GM19239 (cell line): ENCODE results near the gene RSPO3.

Experiments used
- DNase-seq: peaks from one replicate; pipeline ENCODE4 v3.0.0; 2011; ENCODE audit warnings: low spot score; ENCODE audit not compliant: insufficient read length
- FAIRE-seq: peaks from 2 replicates; lab custom pipeline; 2011; peaks lifted over from hg19 to GRCh38; lab: Jason Lieb, UNC

Gene RSPO3

DNA sequence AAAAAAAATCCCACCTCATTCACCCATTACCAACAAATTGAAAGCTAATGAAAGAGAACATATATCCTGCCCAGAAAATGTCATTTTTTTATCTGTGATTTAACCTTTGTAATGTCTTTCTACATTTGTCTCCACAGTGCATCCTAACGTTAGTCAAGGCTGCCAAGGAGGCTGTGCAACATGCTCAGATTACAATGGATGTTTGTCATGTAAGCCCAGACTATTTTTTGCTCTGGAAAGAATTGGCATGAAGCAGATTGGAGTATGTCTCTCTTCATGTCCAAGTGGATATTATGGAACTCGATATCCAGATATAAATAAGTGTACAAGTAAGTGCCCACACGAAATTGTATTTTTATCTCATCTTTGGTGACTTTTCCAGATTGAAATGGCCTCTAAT lies 30.0 kb downstream of the RSPO3 start:
- no peak for FAIRE-seq
- no peak for DNase-seq

DNA sequence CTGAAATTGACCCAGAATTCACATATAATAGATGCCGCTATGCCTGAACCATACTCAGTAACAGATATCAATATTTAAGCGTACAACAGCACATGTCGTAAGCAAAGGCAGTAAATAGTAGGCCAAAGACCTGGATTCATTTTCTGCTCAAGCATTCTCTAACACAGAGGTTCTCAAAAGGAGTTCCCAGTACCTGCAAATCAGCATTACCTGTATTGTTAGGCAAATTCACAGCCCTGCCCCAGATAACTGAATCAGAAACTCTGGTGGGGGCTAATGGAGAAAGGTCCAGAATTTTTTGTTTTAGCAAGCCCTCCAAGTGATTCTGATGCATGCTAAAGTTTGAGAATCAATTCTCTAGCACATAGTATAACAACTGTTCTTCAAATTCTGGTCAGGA lies 36.0 kb downstream of the RSPO3 start:
- FAIRE-seq (no peak), DNase-seq (no peak)

DNA sequence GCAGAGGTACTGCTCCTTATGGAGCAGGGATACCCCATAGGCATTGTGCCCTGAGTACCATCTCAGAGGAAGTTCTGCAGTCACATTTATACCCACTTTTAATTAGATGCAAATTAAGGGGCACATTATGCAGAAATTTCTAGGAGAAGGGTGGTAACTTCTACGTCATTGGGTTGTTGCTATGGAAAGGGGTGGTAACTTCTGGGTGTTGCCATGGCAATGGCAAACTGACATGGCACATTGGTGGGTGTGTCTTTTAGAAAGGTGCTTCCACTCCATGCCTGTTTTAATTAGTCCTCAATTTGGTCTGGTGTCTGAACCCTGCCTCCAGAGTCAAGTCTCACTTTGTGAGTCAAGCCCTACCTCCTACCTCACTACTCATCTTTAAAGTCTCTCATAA lies 42.0 kb downstream of the RSPO3 start:
- no peak for DNase-seq
- no peak for FAIRE-seq

DNA sequence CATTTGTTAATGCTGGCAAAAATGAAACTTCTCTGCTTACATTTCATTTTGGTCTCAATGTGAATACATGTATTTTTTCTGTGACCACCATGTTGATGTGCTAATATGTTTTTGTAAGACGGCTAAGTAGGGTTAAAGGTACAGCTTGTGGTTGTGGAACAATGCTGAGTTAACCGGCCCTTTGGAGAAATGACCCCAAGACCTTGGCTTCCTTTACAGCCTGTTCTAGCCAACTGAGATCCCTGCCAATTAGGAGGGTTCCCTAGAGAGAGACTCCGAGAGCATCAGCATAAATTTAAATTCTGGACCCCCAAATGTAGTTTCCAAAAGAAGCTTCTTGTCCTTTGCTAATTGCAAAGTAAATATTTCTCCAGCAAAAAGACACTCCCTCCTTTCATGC lies 44.4 kb downstream of the RSPO3 start:
- FAIRE-seq (no peak), DNase-seq (no peak)

DNA sequence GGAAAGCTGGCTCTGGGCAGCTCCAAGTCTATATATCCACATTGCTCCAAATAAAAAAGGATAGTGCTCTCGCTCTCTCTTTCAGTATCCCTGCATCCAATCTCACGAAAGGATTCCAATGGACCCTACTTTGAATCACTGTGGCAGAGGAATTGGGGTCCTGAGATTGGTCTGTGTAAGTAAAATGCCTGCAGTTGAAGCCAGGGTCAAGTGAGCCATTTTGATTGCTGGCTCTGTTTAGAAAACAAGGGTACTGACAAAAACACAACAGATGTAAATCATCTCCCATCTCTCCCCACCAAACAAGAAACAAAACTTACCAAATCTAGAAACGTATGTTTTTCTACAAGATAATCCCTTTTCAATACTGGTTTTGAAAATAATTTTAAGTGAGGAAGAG lies 45.6 kb downstream of the RSPO3 start:
- DNase-seq (no peak), FAIRE-seq (no peak)

DNA sequence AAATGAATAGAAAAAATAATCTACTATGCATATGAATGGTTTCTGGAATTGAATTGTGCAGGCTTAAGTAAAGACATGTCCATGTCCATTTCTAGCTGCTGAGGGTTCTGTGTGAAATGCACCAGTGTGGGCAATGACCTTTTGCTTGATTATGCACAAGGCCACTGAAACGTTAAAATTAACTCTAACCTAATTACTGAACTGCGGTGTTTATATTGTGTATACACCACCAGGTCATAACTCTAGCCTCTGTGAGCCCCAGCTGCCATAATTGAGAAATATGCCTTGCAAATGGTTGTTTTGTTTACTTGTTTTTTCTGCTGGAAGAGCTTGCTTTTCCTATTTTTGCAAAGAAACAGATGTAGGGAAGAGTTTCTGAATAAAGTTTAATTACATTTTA lies 46.1 kb downstream of the RSPO3 start:
- DNase-seq (no peak), FAIRE-seq (no peak)

DNA sequence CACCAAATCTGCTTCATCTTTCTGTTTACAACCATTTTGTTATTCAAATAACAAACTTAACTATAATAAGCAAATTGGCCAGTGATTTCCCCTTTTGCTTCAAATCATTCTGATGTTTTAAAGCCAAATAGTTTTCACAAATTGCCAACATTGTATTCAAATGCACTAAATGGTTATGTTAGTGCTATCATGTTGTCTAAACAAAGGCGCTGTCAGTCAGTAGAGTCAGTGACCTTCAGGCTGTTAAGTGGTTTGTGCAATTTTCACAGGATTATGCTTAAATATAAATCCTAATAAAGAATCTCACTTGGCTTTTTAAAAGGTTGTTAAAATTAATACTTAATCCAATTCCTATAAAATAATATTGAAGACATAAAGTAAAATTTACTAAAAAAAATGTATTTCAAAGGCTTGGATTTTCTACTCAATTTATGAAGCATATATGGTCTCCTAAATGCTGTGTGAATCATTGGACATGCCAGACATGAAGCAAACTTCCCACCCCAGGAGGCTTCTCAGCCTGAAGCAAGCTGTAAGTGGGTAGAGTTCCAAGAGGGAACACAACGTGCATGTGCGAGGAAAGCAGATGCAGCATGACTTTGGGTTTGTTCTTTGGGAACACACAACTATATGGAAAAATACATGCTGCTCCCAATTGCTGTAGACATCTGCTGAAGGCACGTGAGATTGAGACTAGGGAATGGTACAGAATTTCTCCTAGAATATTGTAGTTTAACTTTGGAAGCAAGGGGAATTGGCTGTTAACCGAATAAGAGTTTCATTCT lies 54.9 kb downstream of the RSPO3 start:
- DNase-seq (no peak), FAIRE-seq (no peak)

DNA sequence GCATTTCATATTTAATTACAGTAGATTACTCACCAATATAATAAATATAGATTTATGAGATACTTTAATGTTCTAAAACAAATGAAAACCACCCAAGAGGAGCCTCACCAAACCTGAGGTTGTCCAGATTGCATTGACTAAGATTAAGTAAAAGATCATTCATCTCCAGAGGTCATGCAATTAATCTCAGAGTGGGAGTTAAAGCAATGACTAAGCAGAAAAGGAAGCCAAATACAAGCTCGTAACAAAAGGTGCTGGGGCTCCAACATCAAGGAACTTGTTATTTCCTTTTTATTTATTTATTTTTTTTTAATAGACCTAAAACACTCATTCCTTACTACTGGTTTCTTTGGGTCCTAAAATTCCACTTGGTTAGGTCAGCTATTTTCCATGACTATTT lies 57.7 kb downstream of the RSPO3 start:
- FAIRE-seq: no peak
- DNase-seq: no peak

DNA sequence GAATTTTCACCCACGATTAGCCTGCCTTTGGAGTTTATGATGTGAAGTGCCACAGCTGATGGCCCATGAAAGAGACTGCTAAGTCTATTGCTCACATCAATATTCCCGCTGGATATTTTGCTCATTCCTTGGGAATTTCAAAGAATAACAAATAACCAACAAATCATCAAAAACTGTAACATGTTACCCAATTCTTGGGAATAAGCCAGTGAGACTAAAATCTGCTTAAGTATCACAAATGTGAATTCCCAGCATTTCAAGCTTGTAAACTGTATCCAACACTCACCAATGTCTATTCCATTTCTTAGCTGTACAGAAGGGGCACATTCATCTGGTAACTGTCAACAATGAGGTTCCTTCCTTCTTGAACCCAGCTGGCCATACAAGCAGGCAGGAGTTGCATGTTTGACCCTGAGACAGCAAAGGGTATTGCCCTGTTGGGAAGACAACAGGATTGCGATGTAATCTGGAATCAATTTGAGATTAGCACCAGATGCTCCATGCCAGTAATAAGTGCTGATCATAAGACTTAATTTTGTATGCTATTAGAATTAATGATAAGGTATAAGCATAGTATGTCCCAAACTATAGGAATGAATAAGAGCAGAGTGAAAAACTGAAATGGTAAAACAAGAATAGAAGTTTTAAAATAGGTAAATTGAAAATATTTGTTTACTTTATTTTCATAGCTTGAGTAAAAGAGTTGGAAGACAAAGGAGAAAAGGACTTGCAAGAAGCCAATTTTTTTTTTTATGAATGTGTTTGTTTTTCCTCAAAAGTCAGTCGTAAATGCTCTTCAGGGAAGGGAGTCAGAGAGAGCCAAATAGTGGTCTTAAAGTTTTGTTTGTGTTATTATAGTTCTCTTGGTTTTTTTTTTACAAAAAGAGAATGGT lies 58.8 kb downstream of the RSPO3 start:
- FAIRE-seq: no peak
- no peak for DNase-seq

DNA sequence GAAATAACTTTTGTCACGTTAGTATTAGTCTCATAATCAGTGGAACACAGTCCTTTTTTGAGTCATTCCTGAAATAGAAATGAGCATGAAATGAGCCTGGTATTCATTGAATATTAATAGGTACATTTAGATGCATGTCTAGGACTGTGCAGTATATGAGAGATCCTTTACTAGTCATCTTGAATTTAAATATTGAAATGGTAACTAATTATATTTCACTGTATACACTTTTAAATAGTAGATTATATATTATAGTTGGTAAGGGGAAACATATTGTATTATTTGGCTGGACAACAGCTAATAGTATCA lies 59.4 kb downstream of the RSPO3 start:
- no peak for FAIRE-seq
- DNase-seq: no peak

DNA sequence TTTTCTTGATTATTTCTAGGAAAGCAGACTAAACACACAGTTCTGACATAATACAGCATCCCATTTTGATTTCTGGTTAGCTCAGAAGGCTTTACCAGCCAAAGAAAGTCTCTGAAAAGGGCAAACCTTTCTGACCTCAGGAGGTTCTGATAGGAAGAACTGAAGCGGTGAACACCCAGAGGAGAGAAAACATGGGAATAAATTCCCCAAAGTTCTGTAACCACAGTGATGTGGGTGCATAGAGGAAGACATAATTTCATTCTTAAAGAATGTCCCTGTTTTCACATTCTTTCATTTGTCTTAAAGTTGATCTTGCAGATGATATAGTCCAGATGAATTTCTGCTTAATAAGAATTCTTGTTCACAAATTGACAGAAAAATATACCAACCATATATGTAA lies 60.3 kb downstream of the RSPO3 start:
- FAIRE-seq (no peak), DNase-seq (no peak)

DNA sequence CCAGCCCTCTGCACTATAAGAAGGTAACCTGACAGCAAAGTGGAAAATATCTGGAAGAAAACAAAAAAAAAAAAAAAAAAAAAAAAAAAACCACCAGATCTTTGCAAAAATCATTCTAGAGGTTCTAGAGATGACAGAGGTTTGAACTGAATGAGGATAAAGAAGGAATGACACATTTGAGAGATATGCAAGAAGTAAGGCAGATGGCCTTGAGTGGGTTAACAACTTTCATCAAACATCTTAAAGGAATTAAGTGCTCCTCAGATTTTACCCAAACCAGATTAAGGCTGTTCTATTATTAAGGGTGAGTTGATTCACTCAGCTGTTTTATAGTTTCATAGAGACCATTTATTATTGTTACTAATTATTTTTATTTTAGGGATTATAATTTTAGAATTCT lies 62.0 kb downstream of the RSPO3 start:
- FAIRE-seq (no peak), DNase-seq (no peak)

DNA sequence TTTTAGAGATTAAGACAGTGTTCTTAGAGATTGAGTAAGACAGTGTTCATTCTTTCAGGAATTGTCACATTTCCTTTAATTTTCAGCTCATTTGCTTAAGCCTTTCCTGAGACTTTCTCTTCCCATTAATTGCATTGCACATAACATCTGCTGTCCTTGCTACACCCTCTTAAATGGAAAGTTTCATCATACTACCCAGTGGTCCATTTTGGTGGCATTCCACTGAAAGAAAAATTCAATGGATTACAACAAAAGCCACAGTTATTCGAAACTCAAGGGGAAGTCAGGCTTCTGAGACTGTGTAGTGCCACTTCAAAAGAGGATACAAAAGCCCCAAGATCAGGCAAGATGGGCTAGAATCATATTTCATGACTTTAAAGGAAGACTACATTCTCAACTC lies 64.0 kb downstream of the RSPO3 start:
- FAIRE-seq (no peak), DNase-seq (no peak)

DNA sequence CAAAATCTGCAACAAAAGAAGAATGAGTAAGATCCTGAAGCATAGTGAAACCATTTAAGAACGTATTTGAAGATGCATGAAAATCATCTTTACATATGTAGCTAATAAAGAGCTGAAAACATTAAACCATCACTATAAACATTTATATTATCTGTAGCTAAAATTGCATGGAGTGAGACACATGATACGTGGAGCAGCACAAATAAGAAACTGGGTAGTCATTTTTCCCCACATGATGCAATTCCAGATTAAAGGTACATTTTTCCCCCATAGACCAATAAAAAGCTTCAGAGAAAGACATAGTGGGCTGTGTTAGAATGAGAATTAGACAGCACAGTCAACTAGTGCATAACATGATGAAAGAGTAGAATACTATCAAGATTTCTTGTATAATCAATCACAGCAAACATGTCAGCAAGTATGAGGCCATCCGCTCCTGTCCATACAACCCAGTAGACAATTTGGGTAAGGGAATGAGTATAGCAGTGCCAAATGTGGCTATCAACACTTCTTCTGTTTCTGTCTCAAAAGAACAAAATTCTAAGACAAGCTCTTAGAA lies 67.0 kb downstream of the RSPO3 start:
- DNase-seq: no peak
- no peak for FAIRE-seq

DNA sequence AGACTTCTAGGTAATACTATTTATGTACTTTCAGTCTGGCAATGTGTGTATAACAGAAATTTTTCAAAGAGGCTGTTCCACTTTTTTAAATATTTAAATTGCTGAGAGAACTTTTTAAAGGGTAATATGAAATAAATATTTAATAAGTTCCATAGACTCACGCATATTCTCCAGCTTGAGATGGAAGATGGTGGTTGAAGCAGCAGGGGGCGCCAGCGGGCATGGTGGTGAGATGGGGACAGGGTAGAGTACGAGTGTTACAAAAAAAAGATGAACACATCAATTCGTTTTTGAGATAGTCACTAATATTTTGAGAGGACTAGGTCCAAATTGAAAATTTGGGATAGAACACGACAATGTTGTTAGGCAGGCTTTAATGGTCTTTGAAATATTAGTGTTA lies 68.4 kb downstream of the RSPO3 start:
- DNase-seq (no peak), FAIRE-seq (peak; percentile 52)

DNA sequence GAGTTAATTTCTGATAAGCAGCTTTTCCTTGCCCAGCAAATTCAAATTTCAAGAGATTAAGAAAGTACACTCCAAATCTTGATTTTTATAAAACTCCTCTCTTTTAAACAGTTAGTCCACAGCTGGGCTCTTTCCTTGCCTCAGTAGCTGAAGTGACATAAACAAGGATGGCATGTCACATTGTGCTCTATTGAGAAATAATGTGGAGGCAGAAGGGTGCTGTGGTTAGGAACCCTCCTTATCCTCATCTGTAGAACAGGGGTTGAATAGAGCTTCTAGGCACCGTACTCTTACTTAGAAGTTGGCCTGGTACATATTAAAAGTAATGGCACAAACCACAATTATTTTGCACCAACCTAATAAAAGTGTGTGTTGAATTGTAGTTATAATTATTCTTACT lies 70.3 kb downstream of the RSPO3 start:
- FAIRE-seq (no peak), DNase-seq (no peak)

DNA sequence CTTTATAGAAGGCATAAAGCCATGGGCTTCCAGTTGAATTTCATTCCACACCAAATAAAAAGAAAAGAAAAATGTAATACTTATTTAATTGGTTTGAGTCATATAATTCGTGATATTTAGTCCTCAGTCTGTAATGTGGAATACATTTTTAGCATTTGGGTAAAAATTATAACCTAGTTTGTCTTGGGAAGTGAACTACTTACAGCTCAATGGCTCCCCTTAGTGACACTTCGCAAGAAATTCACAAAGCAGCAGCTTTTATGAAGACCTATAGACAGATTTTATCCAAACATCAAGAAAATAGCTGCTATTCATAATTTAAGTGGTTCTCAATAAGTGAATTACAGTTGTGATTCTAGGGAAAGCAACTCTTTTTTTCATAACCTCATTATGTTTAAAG lies 72.1 kb downstream of the RSPO3 start:
- DNase-seq (no peak), FAIRE-seq (no peak)

DNA sequence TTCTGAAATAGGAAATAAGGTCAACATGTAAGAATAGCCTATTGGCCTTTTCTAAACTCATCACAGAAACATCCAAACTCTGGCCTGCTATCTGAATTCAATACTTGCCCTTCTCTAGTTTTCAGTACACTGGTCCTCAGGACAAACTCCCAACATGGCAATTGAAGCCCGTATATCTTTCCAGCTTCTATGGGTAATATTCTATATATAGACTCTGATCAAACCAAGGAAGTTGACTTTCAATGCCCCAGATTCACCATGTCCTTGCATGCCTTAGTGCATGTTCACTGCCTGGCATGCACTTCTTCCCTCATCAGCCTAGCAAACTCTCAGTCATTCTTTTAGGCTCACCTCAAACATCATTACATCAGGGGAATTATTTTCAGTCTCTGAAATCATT lies 73.2 kb downstream of the RSPO3 start:
- FAIRE-seq: no peak
- no peak for DNase-seq

DNA sequence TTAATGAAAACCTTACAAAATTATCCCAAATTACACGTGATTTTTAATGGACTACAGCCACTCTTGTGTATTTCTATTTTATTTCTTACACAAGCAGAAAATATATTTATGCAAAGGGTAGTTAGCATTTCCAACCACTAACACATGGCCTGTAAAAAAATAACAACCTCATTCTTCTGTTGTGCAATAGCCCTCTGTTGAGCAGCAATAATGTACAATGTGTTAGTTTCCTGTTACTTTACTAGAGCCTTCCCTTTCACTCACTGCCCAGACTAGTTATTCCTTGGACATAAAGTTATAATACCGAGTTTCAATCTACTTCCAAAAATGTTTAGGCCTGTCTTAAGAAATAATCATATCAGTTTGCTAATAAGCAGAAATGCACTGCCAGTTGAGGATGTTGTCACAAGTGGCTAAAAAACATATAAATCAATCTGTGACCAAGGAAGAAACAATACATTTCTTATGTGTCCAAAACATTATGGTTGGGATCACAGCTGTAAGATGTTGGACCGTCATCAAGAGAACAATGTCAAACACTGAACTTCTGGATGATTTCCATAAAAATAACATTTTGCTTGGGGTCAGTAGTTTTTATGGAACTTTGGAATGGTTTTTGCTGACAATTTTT lies 74.6 kb downstream of the RSPO3 start:
- FAIRE-seq: no peak
- no peak for DNase-seq

DNA sequence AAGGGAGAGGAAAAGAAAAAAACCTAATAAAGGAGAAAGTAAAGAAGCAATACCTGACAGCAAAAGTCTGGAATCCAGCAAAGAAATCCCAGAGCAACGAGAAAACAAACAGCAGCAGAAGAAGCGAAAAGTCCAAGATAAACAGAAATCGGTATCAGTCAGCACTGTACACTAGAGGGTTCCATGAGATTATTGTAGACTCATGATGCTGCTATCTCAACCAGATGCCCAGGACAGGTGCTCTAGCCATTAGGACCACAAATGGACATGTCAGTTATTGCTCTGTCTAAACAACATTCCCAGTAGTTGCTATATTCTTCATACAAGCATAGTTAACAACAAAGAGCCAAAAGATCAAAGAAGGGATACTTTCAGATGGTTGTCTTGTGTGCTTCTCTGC lies 77.4 kb downstream of the RSPO3 start:
- no peak for DNase-seq

DNA sequence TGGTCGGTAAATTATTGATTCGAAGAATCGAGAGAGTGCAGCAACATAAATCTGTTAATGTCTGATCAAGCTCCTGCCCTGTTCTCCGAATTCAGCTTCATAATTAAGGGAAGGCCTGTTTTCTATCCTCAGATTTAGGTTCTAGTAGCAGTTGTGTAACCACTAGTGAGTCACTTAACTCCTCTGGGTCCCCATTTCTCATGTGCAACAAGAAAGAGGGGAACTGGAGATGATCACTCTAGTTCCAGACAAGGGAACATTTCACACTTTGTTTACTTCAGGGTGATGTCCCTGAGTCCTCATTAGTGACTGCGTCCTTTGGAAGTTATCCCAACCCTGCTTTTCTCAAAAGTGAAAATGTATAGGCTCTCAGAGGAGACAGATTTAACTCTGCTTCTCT lies 80.1 kb downstream of the RSPO3 start:
- no peak for FAIRE-seq
- no peak for DNase-seq

More for the DNA sequence above, 77.4 kb downstream of the RSPO3 start:
- FAIRE-seq: no peak
